Fibroblast of the aortic adventitia (primary cell): ENCODE measurements around the gene HSD17B8. TPM values are rescaled to one million over a fixed set of nuclear protein-coding genes. Genes with fewer than 3 reads are reported as not detected.

ENCODE experiments used
- DNase-seq: peaks from one replicate; pipeline ENCODE4 v3.0.0-alpha.2; 2010; ENCODE audit warnings: low read depth
- H3K4me3 ChIP-seq: 2 replicates; pipeline ENCODE4 v1.5.1; 2011; ENCODE audit warnings: low read depth, mild to moderate bottlenecking, control low read depth, low read length, moderate library complexity
- CTCF ChIP-seq: IDR thresholded peaks from 2 replicates; pipeline ENCODE4 v1.5.1; 2011; ENCODE audit warnings: mild to moderate bottlenecking, low read length, control low read depth, inconsistent platforms; ENCODE audit not compliant: insufficient read depth
- total RNA-seq: library from RNA; depleted of rRNA; stranded (reverse); fragments of >200 nt; gene quantifications from 2 replicates; pipeline ENCODE4 v1.2.3, GENCODE V29; 2012; ENCODE audit warnings: low replicate concordance

The HSD17B8 gene
- total RNA-seq, 1 donor = 2.6 TPM

DNA sequence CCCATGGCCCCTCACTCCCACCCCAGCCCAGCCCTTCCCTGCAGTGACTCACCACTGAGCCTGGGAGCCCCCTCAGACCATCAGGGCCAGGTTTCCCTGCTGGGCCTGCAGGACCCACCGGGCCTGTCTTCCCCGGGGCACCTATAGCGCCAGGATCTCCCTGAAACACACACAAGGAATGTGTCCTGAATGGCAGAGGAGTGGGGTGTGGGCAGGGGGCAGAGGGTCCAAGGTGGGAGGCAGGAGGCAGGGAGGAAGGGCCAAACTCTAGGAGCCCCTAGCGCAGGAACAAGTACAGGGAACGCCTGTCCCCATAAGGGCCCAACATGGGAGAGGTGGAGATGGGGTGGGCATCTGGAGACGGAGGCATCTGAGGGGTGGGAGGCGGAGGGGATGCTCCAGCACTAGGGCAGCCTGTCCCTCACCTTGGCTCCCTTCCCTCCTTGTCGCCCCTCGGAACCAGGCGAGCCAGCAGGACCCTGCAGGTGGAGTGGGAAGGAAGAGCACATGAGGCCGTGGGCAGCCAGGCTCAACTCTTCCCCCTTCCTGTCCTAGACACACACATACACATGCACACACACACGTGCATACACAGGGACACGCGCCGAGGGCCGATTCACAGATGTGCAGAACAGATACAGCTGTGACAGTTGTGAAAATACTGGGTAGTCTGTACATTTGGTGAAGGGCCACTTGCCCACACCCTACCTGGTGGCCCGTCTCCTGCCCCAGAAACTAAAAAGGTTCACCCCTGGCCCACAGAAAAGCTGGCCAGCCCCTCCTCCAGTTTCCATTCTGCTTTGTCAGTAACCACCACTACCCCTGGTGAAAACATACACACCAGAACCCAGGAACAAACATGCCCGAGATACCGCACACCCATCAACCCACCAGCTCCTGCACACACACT is 36.8 kb upstream of the HSD17B8 start:
- DNase-seq = no peak
- no peak for TF ChIP-seq CTCF
- no peak overlapping the region for H3K4me3 ChIP-seq

DNA sequence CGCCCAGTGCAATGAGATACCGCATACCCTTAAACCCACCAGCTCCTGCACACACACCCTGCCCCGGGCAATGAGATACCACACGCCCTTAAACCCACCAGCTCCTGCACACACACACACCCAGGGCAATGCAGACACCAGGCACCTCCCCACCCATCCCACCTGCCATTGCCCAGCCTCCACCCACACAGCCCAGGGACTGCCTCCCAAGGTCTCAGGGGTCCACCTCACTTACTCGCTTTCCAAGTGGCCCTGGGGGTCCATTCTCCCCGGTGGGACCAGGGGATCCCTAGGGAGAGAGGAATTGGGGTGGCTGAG is 36.2 kb upstream of the HSD17B8 start:
- TF ChIP-seq CTCF = no peak
- no peak overlapping the region for H3K4me3 ChIP-seq
- no peak for DNase-seq

GRCh38 chr6:33168639-33169038 is 35.8 kb upstream of the HSD17B8 start:
- DNase-seq = no peak
- no peak for TF ChIP-seq CTCF
- no peak overlapping the region for H3K4me3 ChIP-seq

GRCh38 chr6:33169291-33170175 is 34.9 kb upstream of the HSD17B8 start:
- no peak overlapping the region for H3K4me3 ChIP-seq
- DNase-seq = no peak
- TF ChIP-seq CTCF = no peak

DNA sequence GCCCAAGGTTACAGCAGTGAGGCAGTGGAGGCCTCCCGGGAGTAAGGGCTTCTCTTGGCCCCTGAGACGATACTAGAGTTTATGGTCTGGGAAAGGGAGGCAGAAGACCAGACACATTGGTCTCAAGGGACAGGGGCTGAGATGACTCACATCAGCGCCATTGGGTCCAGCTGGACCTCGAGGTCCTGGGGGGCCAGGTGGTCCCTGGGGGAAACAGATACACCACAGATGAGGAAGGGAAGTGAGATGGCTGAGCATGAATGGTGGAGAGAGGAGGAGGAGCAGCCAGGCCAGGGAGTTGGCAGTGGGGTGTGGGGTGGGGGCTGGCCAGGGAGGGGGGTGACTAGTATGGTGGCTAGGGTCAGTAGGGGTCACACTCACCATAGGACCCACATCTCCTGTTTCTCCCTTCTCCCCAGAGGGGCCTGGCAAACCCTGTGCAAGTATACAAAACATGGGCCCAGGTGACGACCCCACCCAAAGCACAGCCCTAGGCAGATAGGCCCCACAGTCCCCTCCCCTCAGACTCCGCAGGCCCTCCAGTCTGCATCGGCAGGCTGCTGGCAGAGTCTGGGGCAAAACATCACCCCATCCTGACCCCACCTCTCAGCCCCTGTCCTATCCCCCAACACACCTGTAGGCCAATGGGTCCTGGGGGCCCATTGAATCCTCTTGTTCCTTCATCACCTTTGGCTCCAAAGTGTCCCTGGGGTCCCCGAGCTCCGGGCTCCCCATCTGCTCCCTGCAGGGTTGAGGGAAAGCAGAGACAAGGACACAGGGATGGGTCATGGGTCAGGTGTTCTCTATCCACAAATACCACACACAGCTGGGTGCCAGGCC is 34.1 kb upstream of the HSD17B8 start:
- H3K4me3 ChIP-seq = no peak overlapping the region
- no peak for TF ChIP-seq CTCF
- DNase-seq = no peak

DNA sequence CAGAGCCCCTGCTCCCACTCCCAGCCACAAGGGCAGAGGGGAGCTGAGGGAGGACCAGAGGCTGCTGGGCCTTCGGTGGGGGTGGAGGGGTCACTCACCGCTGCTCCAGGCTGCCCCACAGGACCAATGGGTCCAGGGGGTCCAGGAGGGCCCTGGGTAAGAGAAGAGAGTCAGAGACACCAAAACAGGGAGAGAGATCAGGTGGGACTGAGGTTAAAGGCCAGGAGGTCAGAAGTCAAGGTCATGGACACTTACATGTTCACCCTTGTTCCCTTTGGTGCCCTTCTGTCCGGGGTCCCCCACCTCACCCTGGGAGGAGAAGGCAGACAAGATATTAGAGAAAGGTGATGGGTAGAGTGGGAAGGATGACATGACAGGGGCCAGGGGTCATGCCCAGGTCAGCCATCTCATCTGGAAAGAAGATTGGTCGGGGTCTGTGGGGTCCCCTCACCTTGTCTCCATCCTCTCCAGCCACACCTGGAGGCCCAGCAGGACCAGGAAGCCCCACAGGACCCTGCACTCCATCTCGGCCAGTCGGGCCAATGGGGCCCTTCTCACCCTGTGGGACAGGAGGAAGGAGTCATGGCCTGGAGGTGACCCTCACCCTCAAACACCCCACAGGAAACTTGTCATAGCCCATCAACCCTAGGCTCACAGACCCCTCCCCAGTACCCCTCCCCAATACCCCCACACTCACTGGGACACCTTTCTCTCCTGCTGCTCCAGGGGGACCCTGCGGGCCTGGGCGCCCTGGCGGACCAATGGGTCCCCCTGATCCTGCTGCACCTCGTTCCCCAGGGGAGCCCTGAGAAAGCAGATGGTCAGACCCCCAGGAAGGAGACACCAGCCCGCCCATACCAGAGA is 33.2 kb upstream of the HSD17B8 start:
- TF ChIP-seq CTCF = no peak
- no peak overlapping the region for H3K4me3 ChIP-seq
- DNase-seq = no peak
